Adipocyte (in vitro differentiated cells): ENCODE data around the gene NGFR.
A peak's percentile ranks its signal among the peaks of the same experiment; 100 is the strongest.

ENCODE experiments used
- DNase-seq: peaks from one replicate; pipeline ENCODE4 v3.0.0-alpha.2; 2015; ENCODE audit warnings: low read depth
- H3K27me3 ChIP-seq: replicated peaks from 2 replicates; pipeline ENCODE4 v1.7.0; 2013; ENCODE audit warnings: mild to moderate bottlenecking, low read length, moderate library complexity; ENCODE audit not compliant: control insufficient read depth, insufficient read depth
- H3K36me3 ChIP-seq: 2 replicates; pipeline ENCODE4 v1.7.0; 2013; ENCODE audit warnings: low read length, mild to moderate bottlenecking, moderate library complexity; ENCODE audit not compliant: control insufficient read depth, insufficient read depth, severe bottlenecking
- H3K4me1 ChIP-seq: 2 replicates; pipeline ENCODE4 v1.7.0; 2013; ENCODE audit warnings: mild to moderate bottlenecking, low read length, moderate library complexity; ENCODE audit not compliant: control insufficient read depth, insufficient read depth
- H3K4me3 ChIP-seq: 2 replicates; pipeline ENCODE4 v1.7.0; 2013; ENCODE audit warnings: mild to moderate bottlenecking, low read length, moderate library complexity
- H3K9ac ChIP-seq: 2 replicates; pipeline ENCODE4 v1.7.0; 2013; ENCODE audit warnings: mild to moderate bottlenecking, low read length, moderate library complexity
- H3K9me3 ChIP-seq: 2 replicates; pipeline ENCODE4 v1.7.0; 2013; ENCODE audit warnings: mild to moderate bottlenecking, low read length, moderate library complexity; ENCODE audit not compliant: control insufficient read depth

NGFR gene

DNA sequence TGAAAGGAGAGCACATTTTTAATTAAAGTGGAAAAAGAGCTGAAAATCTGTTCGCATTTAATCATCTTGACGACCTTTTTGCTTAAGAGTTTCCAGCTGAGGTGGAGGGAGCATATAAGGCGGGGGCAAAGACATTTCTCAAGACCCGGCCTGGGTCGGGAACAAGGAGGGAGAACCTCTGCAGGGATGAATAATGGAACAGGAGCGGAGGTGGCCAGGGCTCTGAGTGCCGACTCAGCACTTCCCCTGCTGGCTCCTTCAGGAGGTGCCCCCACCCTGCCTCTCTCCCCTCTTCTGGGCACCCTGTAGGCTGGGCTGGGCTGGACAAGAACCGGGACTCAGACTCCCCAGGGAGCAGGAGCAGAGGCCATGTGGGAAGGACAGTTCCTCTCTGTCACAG, 7.9 kb upstream of the NGFR start:
- Histone ChIP-seq H3K27me3 (peaks cover 87% of the 10 kb centered on the region), H3K9me3 (no peaks in the 10 kb centered on the region), H3K36me3 (no peaks in the 10 kb centered on the region), H3K4me1 (no peaks in the 10 kb centered on the region), H3K4me3 (no peak overlapping the region), H3K9ac (no peak overlapping the region)
- no peak for DNase-seq

DNA sequence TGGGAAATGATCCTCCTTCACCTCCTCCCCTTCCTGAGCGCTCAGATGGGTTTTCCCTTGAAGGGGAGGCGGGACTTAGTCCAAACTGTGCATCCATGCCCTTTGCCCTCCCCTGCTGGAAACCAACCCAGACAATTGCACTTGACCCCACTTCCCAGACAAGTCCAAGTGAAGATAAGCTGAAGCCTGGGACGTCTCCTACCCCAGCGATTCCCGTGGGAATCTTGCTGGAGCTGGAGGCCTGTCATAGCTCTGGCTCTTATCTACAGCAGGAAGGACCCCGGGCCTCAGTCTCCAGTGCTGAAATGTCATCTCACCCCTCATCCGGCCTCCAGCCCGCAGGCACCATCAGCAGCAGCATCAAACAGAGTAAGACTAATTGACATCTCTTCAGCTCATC, 6.5 kb upstream of the NGFR start:
- Histone ChIP-seq H3K9ac (no peak overlapping the region), H3K27me3 (peaks cover 78% of the 10 kb centered on the region), H3K36me3 (no peaks in the 10 kb centered on the region), H3K4me3 (no peak overlapping the region), H3K4me1 (no peaks in the 10 kb centered on the region), H3K9me3 (no peaks in the 10 kb centered on the region)
- DNase-seq = no peak

DNA sequence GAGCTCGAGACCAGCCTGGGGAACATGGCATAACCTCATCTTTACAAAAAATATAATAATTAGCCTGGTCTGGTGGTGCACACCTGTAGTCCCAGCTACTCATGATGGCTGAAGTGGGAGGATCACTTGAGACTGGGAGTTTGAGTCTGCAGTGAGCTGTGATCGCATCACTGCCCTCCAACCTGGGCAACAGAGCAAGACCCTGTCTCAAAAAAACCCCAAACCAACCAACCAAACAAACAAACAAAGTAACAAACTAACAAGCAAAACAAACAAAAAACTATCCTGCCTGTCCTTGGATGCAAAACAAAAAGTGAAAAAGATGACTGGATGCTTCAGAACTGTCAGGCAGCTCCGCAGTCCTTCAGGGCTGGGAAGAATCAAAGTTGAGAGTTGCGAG, 5.7 kb upstream of the NGFR start:
- Histone ChIP-seq H3K36me3 (no peaks in the 10 kb centered on the region), H3K4me1 (no peaks in the 10 kb centered on the region), H3K9me3 (no peaks in the 10 kb centered on the region), H3K4me3 (no peak overlapping the region), H3K9ac (no peak overlapping the region), H3K27me3 (peaks cover 76% of the 10 kb centered on the region)
- DNase-seq = no peak

DNA sequence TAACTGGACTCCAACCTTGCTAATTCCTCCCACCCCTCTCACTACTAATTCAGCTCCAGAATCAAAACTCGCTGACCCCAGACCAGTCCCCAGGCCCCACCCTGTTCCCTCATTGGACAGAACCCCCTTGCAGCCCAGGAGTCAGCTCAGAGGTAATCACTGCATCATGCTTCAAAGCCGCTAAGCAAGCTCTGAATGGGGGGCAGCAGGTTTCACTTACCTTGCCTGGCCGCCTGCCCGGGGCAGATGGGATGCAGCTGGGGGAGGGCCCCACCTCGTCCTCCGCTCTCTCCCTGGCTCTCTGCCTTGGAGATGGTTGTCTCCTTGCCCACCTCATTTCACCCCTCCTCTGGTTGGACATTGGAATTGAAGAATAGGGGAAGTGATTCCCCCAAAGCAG, 4.8 kb upstream of the NGFR start:
- peaks cover 68% of the 10 kb centered on the region for H3K27me3 ChIP-seq
- no peak overlapping the region for H3K4me3 ChIP-seq
- H3K9me3 ChIP-seq = no peaks in the 10 kb centered on the region
- peaks cover 1% of the 10 kb centered on the region for H3K4me1 ChIP-seq
- no peak for DNase-seq
- H3K36me3 ChIP-seq = no peaks in the 10 kb centered on the region
- no peak overlapping the region for H3K9ac ChIP-seq

DNA sequence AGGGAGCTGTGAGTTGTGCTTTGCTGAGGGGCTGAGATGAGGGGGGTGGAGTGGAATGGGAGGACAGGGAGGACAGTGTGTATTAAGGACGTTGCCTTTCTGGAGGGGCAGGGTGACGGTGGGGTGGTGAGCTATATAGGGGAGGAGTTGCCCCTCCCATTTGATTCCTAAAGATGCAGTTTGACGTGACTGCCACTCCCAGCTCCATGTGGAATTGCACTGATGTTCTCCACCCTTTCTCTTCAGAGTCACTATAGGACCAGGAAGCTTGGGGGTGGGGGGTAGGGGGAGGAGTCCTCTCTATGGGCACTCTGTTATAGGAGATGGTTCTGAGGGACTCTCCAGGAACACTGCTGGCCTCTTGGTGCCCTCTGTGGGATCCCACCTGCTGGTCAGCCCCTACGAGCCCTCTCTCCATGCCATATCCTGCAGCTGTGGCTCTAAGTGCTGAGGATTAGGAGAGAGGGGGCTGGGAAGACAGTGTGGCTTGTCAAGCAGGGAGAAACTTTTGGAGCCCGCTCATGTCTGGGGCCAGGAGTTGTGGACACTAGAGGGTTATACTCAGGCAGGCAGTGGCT, 3.8 kb upstream of the NGFR start:
- no peak overlapping the region for H3K9ac ChIP-seq
- no peaks in the 10 kb centered on the region for H3K36me3 ChIP-seq
- no peak for DNase-seq
- no peak overlapping the region for H3K4me3 ChIP-seq
- no peaks in the 10 kb centered on the region for H3K9me3 ChIP-seq
- peaks cover 3% of the 10 kb centered on the region for H3K4me1 ChIP-seq
- H3K27me3 ChIP-seq = peaks cover 58% of the 10 kb centered on the region

DNA sequence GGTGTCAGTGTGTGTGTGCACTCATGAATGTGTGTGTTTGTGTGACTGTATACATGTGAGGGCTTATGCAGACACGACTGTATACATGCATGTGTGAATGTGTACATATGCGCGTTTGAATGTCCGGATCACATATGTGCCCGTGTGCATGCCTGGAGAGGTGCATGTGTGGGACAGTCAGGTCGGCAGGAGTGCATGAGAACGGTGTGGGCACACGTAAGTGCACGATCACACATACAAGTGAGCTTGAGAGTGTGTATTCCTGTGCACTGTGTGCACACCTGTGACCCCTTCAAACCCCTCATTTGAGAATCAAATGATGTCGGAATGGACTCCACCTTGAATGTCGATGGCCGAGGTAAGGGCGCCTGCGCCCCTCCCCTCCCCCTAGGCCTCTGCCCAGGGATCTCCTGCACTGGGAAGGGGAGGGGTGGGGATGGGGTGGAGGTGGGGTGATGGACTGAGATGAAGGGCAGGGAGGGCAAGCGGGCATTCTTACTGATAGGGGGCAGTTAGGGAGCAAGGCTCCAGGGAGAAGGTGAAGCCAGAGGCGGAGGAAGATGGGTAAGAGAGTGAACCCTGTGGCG, 601 bp upstream of the NGFR start:
- H3K4me1 ChIP-seq = peaks cover 13% of the 10 kb centered on the region
- no peak overlapping the region for H3K9ac ChIP-seq
- no peaks in the 10 kb centered on the region for H3K9me3 ChIP-seq
- H3K4me3 ChIP-seq = no peak overlapping the region
- no peaks in the 10 kb centered on the region for H3K36me3 ChIP-seq
- H3K27me3 ChIP-seq = peaks cover 64% of the 10 kb centered on the region
- DNase-seq = no peak

DNA sequence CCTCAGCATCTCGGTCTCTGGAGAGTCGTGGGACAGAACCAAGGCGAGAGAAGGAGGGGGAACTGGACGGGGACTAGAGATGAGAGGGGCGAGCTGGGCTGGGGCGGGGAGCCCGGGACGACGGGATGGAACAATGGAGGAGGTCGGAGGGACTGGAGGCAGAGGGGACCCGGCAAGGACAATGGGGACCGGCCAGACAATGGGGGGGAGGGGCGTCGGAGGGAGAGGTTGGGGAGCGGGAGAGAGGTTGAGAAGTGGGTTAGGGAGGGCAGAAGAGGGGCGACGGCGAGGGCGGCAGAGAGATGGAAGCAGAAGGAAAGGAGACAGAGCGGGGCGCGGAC, 719 bp downstream of the NGFR start:
- no peak overlapping the region for H3K9ac ChIP-seq
- no peaks in the 10 kb centered on the region for H3K36me3 ChIP-seq
- H3K4me1 ChIP-seq = peaks cover 13% of the 10 kb centered on the region
- DNase-seq = no peak
- H3K9me3 ChIP-seq = no peaks in the 10 kb centered on the region
- H3K4me3 ChIP-seq = peak overlapping the region; percentile 65
- H3K27me3 ChIP-seq = peaks cover 57% of the 10 kb centered on the region

DNA sequence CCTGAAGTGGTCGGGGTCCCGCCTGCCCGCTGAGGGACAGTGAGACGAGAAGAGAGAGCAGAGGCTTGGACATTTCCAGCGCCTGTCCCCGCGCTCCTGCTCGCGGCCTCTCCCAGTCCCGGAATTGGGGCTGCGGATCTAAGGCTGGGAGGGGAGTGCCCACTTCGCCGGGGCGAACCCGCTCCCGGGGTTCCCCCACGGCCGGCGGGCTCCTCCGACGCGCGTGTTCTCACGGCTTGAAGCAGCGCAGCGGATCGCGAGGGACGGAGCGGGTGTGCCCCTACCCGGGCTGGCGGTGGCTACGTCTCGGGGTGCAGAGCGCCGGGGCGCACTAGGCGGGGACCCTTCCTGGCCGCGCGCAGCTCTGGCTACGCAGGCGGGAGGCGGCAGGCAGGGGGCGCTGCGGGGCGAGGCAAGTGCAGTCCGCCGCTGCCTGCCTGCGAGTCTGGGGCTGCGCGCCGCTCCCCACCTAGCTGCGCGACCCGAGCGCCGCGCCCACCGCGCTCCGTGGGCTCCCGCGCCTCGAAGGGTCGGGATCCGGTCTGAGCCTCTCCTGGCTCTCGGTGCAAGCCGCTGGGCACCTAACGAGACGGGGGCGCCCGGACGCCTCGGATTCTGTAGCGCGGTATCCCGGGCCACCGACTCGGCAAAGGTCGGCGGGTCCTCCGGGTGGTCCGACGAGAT, 1.2 kb downstream of the NGFR start:
- Histone ChIP-seq H3K27me3 (peaks cover 57% of the 10 kb centered on the region), H3K36me3 (no peaks in the 10 kb centered on the region)

DNA sequence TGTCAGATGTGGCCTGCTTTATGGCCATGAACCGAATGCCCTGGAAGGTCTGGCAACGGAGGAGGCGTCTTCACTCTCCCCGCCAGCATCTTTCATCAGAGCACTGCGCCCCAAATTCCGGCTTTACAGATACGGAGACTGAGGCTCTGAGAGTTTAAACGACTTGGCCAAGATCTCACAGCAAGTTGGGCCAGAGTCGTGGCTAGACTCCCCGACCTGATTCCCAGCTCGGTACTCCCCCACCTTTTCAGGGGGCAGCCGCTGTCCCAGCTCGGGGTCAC, 1.7 kb downstream of the NGFR start:
- H3K4me1 ChIP-seq = peaks cover 13% of the 10 kb centered on the region
- no peaks in the 10 kb centered on the region for H3K36me3 ChIP-seq
- H3K9ac ChIP-seq = no peak overlapping the region
- peaks cover 57% of the 10 kb centered on the region for H3K27me3 ChIP-seq
- H3K9me3 ChIP-seq = no peaks in the 10 kb centered on the region
- DNase-seq = no peak
- peak overlapping the region; percentile 65 for H3K4me3 ChIP-seq

More for the DNA sequence above, 1.2 kb downstream of the NGFR start:
- H3K9me3 ChIP-seq = no peaks in the 10 kb centered on the region
- H3K9ac ChIP-seq = no peak overlapping the region
- H3K4me3 ChIP-seq = peak overlapping the region; percentile 65
- DNase-seq = peak; percentile 89
- peaks cover 13% of the 10 kb centered on the region for H3K4me1 ChIP-seq

DNA sequence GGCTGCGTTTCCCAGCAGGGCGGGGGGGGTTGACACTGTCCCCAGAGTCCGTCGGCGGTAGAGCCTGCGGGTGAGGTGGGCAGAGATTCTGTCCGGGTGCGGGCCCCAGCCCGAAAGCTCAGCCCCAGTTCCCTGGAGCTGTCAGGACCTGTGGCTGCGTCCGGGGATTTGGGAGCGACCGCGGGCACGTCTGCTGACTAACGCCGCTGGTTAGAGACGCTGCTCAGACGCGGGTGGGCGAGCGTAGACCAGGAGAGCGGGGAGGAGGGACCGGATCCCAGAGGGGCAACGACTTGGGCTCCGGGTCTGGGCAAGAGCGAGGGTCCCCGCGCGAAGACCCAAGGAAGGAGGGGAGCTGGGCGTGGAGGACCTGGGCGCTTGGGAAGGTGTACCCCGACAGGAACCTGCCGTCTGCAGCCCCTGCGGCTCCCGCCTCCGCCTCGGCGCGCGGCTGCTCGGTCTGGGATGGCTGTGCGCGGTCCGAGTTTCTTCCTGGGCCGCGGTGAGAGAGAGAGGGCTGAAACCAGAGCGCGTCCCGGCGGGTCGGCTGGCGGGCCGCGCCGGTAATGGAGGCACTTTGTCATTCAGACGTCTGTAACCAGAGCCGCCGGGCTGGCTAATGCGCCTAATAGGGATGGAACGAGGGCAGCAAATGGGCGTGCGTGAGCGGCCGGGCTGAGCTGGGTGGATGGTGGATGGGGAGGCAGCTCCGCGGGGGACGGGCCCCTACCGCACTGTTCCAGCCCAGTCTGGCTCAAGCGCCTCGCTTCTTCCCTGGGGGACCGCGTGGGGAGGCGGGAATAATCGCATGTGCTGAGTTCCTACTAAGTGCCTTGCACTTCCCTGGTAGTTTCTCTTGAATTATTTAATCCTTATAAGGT, 2.3 kb downstream of the NGFR start:
- DNase-seq = peak; percentile 53
- H3K4me3 ChIP-seq = peak overlapping the region; percentile 65
- no peak overlapping the region for H3K9ac ChIP-seq
- H3K36me3 ChIP-seq = no peaks in the 10 kb centered on the region
- H3K9me3 ChIP-seq = no peaks in the 10 kb centered on the region
- H3K4me1 ChIP-seq = peaks cover 13% of the 10 kb centered on the region
- peaks cover 61% of the 10 kb centered on the region for H3K27me3 ChIP-seq

DNA sequence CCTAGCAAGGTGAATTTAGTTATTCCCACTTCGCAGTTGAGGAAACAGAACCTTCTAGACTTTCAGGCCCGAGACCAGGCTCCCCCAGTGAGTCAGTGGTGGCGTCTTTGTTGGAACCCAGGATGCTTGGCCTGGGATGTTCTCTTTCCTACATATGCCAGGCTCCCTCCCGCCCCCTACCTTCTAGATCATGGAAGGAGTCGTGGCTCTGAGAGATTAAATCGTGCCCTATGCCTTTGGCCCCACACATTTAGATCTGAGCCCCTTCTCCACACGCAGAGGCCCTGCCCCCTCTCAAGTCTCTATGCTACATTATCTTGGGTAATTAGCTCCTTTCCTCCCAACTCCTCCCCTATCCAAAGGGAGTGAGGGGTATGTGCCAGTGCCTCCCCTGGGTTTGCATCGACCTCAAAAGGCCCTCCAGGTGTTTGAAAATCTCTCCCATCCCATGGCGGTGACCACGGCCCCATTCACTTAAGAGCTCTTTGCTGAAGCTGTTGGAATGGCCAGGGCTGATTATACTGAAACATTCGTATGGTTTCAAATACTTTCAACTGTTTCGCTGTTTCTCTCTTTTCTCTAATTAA, 3.0 kb downstream of the NGFR start:
- Histone ChIP-seq H3K9me3 (no peaks in the 10 kb centered on the region), H3K9ac (no peak overlapping the region), H3K27me3 (peaks cover 65% of the 10 kb centered on the region), H3K4me3 (no peak overlapping the region), H3K4me1 (peaks cover 13% of the 10 kb centered on the region), H3K36me3 (no peaks in the 10 kb centered on the region)
- DNase-seq = no peak
